HCEC 1CT (cell line): ENCODE results near the gene NPHP4.
"Not testable (repeated sequence)": the region's sequence is repeated elsewhere in the genome, so short reads cannot be mapped to it uniquely, and the experiment has no call there.

Experiments
- DNase-seq: peaks from one replicate; pipeline ENCODE4 v3.0.0-alpha.2; 2017

The NPHP4 gene

GRCh38 chr1:5926686-5927435 is 65.4 kb downstream of the NPHP4 start:
- no peak for DNase-seq

GRCh38 chr1:5922700-5923330 is 69.4 kb downstream of the NPHP4 start:
- DNase-seq, result not testable (repeated sequence)

GRCh38 chr1:5921671-5922070 is 70.6 kb downstream of the NPHP4 start:
- DNase-seq, result no peak

GRCh38 chr1:5921129-5921528 is 71.1 kb downstream of the NPHP4 start:
- DNase-seq, result no peak

GRCh38 chr1:5920201-5920600 is 72.0 kb downstream of the NPHP4 start:
- DNase-seq, result no peak

- no peak for DNase-seq
Observed at GRCh38 chr1:5918275-5918649, 74.0 kb downstream of the NPHP4 start.

GRCh38 chr1:5917591-5918274 is 74.5 kb downstream of the NPHP4 start:
- DNase-seq, result no peak

- DNase-seq, result no peak
Observed at GRCh38 chr1:5917281-5917590, 75.0 kb downstream of the NPHP4 start.

GRCh38 chr1:5916572-5917280 is 75.5 kb downstream of the NPHP4 start:
- DNase-seq, result no peak

GRCh38 chr1:5915587-5916571 is 76.3 kb downstream of the NPHP4 start:
- DNase-seq, result peak; percentile 57

- DNase-seq, result no peak
Observed at GRCh38 chr1:5914676-5915365, 77.4 kb downstream of the NPHP4 start.

GRCh38 chr1:5913876-5914275 is 78.3 kb downstream of the NPHP4 start:
- DNase-seq, result no peak

GRCh38 chr1:5913078-5913845 is 79.0 kb downstream of the NPHP4 start:
- DNase-seq, result no peak

GRCh38 chr1:5911871-5912271 is 80.4 kb downstream of the NPHP4 start:
- no peak for DNase-seq

GRCh38 chr1:5911157-5911556 is 81.1 kb downstream of the NPHP4 start:
- DNase-seq, result no peak

GRCh38 chr1:5910666-5911065 is 81.6 kb downstream of the NPHP4 start:
- no peak for DNase-seq

GRCh38 chr1:5910276-5910620 is 82.0 kb downstream of the NPHP4 start:
- DNase-seq, result no peak

- no peak for DNase-seq
Observed at GRCh38 chr1:5909576-5910275, 82.5 kb downstream of the NPHP4 start.

- no peak for DNase-seq
Observed at GRCh38 chr1:5908461-5909375, 83.5 kb downstream of the NPHP4 start.
